SK-N-SH (cell line): ENCODE measurements around the gene TJP3.

ENCODE experiments used
- FOSL2 ChIP-seq: IDR thresholded peaks from 2 replicates; pipeline ENCODE4 v1.4.0; 2012; ENCODE audit warnings: low read depth, mild to moderate bottlenecking, moderate library complexity, borderline replicate concordance
- JUND ChIP-seq: IDR thresholded peaks from 2 replicates; pipeline ENCODE4 v1.4.0; 2012
- POLR2AphosphoS5 ChIP-seq: IDR thresholded peaks from 2 replicates; pipeline ENCODE4 v1.6.1; 2012; ENCODE audit warnings: low read depth, low read length
- RAD21 ChIP-seq: IDR thresholded peaks from 2 replicates; pipeline ENCODE4 v1.6.1; 2012; ENCODE audit warnings: mild to moderate bottlenecking, low read length
- RFX5 ChIP-seq: IDR thresholded peaks from 2 replicates; pipeline ENCODE4 v1.6.1; 2012; ENCODE audit warnings: mild to moderate bottlenecking, improper control_type of control experiment, low read length
- TF ChIP-seq, protein P1 (sequence below): fragments of 200-600 bp; sonication (generic); IDR thresholded peaks from 2 replicates; pipeline ENCODE4 v1.6.1; 2017; ENCODE audit warnings: antibody characterized with exemption, mild to moderate bottlenecking, moderate library complexity
- TF ChIP-seq, protein P2 (sequence below): IDR thresholded peaks from 2 replicates; pipeline ENCODE4 v1.4.0; 2012; ENCODE audit warnings: low read depth

DNA sequence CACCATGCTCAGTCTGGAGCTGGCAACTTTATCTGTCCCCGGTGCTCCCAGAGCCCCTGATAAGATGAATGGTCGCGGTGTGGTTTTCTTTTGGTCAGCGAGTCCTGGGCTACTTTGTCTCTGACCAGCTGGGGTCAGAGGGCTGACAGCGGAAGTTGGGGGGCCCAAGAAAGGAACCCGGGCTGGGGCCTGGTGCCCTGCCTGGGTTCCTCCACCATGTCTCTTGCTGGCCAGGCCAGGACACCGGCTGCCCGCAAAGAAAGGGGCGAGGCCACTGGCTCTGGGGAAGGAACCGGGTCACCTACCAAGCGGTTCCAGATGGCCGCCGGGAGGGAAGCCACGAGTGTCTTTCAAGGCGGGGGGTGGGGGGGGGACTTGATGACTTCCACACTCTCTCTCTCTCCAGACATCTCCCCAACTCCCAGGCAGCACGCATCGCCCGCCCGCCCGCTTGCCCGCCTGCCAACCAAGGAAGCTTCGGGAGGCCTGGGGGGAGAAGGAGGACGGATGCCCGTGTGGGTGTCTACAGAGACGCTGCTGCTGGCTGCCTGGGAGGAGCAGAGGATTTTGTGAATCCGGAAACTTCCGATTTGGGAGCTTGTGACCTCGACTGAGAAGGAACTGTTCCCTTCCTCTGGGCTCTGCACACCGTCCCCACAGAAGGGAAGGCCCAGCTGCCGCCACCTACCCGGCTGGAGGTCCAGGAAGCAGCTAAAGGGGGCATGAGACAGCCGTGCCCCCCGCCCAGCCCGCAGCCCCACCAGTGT, 9.0 kb upstream of the TJP3 start:
- TF ChIP-seq FOSL2 (no peak), JUND (no peak), RFX5 (no peak), RAD21 (no peak), POLR2AphosphoS5 (no peak)
- TF ChIP-seq, protein P1, sequence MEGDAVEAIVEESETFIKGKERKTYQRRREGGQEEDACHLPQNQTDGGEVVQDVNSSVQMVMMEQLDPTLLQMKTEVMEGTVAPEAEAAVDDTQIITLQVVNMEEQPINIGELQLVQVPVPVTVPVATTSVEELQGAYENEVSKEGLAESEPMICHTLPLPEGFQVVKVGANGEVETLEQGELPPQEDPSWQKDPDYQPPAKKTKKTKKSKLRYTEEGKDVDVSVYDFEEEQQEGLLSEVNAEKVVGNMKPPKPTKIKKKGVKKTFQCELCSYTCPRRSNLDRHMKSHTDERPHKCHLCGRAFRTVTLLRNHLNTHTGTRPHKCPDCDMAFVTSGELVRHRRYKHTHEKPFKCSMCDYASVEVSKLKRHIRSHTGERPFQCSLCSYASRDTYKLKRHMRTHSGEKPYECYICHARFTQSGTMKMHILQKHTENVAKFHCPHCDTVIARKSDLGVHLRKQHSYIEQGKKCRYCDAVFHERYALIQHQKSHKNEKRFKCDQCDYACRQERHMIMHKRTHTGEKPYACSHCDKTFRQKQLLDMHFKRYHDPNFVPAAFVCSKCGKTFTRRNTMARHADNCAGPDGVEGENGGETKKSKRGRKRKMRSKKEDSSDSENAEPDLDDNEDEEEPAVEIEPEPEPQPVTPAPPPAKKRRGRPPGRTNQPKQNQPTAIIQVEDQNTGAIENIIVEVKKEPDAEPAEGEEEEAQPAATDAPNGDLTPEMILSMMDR, result no peak
- TF ChIP-seq, protein P2, sequence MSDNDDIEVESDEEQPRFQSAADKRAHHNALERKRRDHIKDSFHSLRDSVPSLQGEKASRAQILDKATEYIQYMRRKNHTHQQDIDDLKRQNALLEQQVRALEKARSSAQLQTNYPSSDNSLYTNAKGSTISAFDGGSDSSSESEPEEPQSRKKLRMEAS, result peak; percentile 13; the same call in 1 of the 2 replicates
